GM21529 (cell line): ENCODE data around the gene CORO6.

Experiments
- ATAC-seq: cut with Tn5 transposase; IDR thresholded peaks from one replicate; pipeline ENCODE4 v1.9.1; 2021; ENCODE audit not compliant: unreplicated experiment

CORO6 gene

GRCh38 chr17:29567304-29567553 lies 55.5 kb downstream of the CORO6 start:
- peak; percentile 8 for ATAC-seq

GRCh38 chr17:29566473-29567303 lies 56.0 kb downstream of the CORO6 start, which contains the start of gene ABHD15:
ABHD15 (minus strand) TSS chr17:29567037; CDS start chr17:29566966, 71 bp downstream.
- peak; percentile 21 for ATAC-seq

- ATAC-seq = peak; percentile 14
These were observed 56.9 kb downstream of the CORO6 start for GRCh38 chr17:29565643-29566472.
